ENCODE data around the gene NPSR1. TPM values are rescaled to one million over a fixed set of nuclear protein-coding genes. Genes with fewer than 3 reads are reported as not detected.

The NPSR1 gene
- total RNA-seq: not detected in 2 replicates

DNA sequence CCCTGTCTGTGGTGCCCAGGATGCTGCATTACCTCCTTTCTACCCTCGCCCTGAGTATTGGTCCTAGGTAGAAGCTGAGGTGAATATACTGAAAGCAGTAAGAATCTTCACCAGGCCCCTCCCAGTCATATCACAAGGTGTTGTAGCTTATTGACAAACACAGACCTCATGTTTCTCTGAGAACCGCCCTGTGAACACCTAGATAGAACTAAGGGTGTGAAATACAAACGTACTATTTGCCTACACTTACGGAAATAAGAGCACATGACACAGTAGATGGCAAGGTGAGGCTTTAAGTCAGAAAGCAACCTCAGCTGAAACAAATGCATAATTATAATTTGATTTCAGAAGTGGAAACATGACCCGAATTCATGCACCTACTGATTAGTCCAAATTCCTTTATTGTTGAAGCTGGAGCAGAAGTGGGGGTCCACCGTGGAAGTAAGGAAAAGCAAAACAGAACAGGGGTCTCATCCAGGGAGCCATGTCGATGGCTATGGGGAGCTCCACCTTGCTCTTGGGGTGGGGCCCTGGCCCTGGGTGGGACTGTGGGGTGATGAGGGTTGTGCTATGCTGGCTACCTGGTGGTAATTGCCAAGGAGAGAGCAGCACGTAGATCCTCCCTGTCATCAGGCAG, at the start of gene NPSR1:
TSS of gene NPSR1 (plus strand) at position 587 of the 637 bp plus-strand sequence. CDS start 195 bp downstream, outside the sequence.

Small RNA genes within 50 kb of the gene (small RNA-seq; reads per million reads assigned to genes)
- not detected for gene RF00322
- gene RN7SL132P: not detected
